Caco-2 (cell line): ENCODE results near the gene HSD17B8. TPM values are rescaled to one million over a fixed set of nuclear protein-coding genes. Genes with fewer than 3 reads are reported as not detected.

Source experiments
- BruUV-seq: library from RNA; stranded (reverse); fragments of 400-500 nt; replicated peaks from 2 replicates; lab custom pipeline; 2021; lab: Mats Ljungman, UMichigan
- CTCF ChIA-PET: fragments of 300-600 bp; sonication (Branson Sonifier 250); formaldehyde crosslinking; loops from one replicate; lab custom pipeline; 2022; ENCODE audit warnings: antibody characterized with exemption; lab: Charles Lee
- POLR2A ChIA-PET: fragments of 300-600 bp; sonication (Branson Sonifier 250); formaldehyde crosslinking; loops from one replicate; lab custom pipeline; 2022; ENCODE audit warnings: antibody characterized with exemption; lab: Charles Lee
- DNase-seq, 2 experiments: peaks; one replicate each; pipeline versions ENCODE4 v3.0.0 to v3.0.0-alpha.2; 2020 to 2022
- H3K27me3 ChIP-seq: replicated peaks from 2 replicates; pipeline ENCODE4 v1.6.0; 2011; ENCODE audit warnings: low read length; ENCODE audit not compliant: control insufficient read depth, insufficient read depth
- H3K36me3 ChIP-seq: 2 replicates; pipeline ENCODE4 v1.5.1; 2011; ENCODE audit warnings: low read length; ENCODE audit not compliant: control insufficient read depth, insufficient read depth
- H3K4me1 ChIP-seq: fragments of 250-450 bp; sonication (Bioruptor Pico); 2 replicates; pipeline ENCODE4 v1.5.1; 2020; ENCODE audit warnings: mild to moderate bottlenecking
- H3K4me3 ChIP-seq: 2 replicates; pipeline ENCODE4 v1.5.1; 2011; ENCODE audit warnings: low read depth, mild to moderate bottlenecking, control low read depth, low read length
- H3K9me3 ChIP-seq: fragments of 250-450 bp; sonication (Bioruptor Pico); 2 replicates; pipeline ENCODE4 v1.5.1; 2020; ENCODE audit warnings: mild to moderate bottlenecking, moderate library complexity
- H3K27ac Mint-ChIP-seq: one replicate; pipeline ENCODE4 v1.8.0; 2022; ENCODE audit warnings: mixed read lengths; ENCODE audit not compliant: unreplicated experiment
- H3K27me3 Mint-ChIP-seq: one replicate; pipeline ENCODE4 v1.8.0; 2022; ENCODE audit warnings: mixed read lengths; ENCODE audit not compliant: insufficient read depth, unreplicated experiment
- H3K36me3 Mint-ChIP-seq: one replicate; pipeline ENCODE4 v1.8.0; 2022; ENCODE audit warnings: mild to moderate bottlenecking, mixed read lengths; ENCODE audit not compliant: insufficient read depth, unreplicated experiment
- H3K4me1 Mint-ChIP-seq: one replicate; pipeline ENCODE4 v1.8.0; 2022; ENCODE audit warnings: low read depth, mixed read lengths; ENCODE audit not compliant: unreplicated experiment
- H3K4me3 Mint-ChIP-seq: one replicate; pipeline ENCODE4 v1.8.0; 2022; ENCODE audit warnings: mild to moderate bottlenecking, moderate library complexity, mixed read lengths; ENCODE audit not compliant: unreplicated experiment
- H3K9me3 Mint-ChIP-seq: one replicate; pipeline ENCODE4 v1.8.0; 2022; ENCODE audit warnings: mixed read lengths; ENCODE audit not compliant: unreplicated experiment
- CTCF ChIP-seq, 2 experiments: fragments of 200-600 bp in 1 of 2; IDR thresholded peaks; 1 replicate in 1 of 2; 2 replicates in 1 of 2; pipeline versions ENCODE4 v1.5.1 to v1.8.0; 2011 to 2022; ENCODE audit warnings: antibody characterized with exemption in 1 of 2, control low read depth in 1 of 2, inconsistent platforms in 1 of 2, low read depth in 1 of 2, low read length in 1 of 2, mild to moderate bottlenecking in 1 of 2, moderate library complexity in 1 of 2; ENCODE audit not compliant: insufficient read depth in 1 of 2, severe bottlenecking in 1 of 2, unreplicated experiment in 1 of 2
- intact Hi-C: fragments of 100-400 bp; cut with micrococcal nuclease; formaldehyde crosslinking; loops from one replicate; pipeline ENCODE4 v1.10.0; 2022; ENCODE audit not compliant: unreplicated experiment
- total RNA-seq: library from RNA; stranded (reverse); gene quantifications from 2 replicates; pipeline ENCODE4 v1.2.3, GENCODE V29; 2022

HSD17B8 gene
- total RNA-seq, 1 experiment from 2014 or later = 10.0 TPM

- POLR2A ChIA-PET = no interaction called here
- peaks cover 23% of the 10 kb centered on the region for H3K27me3 Mint-ChIP-seq
Measured at GRCh38 chr6:33236328-33236727, 31.9 kb downstream of the HSD17B8 start.

GRCh38 chr6:33236852-33237251, 32.4 kb downstream of the HSD17B8 start:
- CTCF ChIA-PET = no interaction called here
- Histone ChIP-seq H3K4me3 (no peak overlapping the region), H3K9me3 (no peaks in the 10 kb centered on the region), H3K4me1 (no peaks in the 10 kb centered on the region), H3K36me3 (no peaks in the 10 kb centered on the region), H3K27me3 (no peaks in the 10 kb centered on the region)
- no peaks in the 10 kb centered on the region for H3K36me3 Mint-ChIP-seq
- H3K9me3 Mint-ChIP-seq = no peaks in the 10 kb centered on the region
- H3K4me3 Mint-ChIP-seq = no peak overlapping the region
- intact Hi-C loops = no loop called here
- no peaks in the 10 kb centered on the region for H3K4me1 Mint-ChIP-seq
- no peak overlapping the region for H3K27ac Mint-ChIP-seq
- POLR2A ChIA-PET = no interaction called here
- peaks cover 23% of the 10 kb centered on the region for H3K27me3 Mint-ChIP-seq
- no TSS peak for BruUV-seq
- DNase-seq = no peak
- TF ChIP-seq CTCF (IDR thresholded peaks at IDR 0.05; ENCODE audit: insufficient read depth in 1 of 2, low read depth in 1 of 2, low read length in 1 of 2, severe bottlenecking in 1 of 2, unreplicated experiment in 1 of 2) = no peak

More at GRCh38 chr6:33236328-33236727, 31.9 kb downstream of the HSD17B8 start:
- BruUV-seq = no TSS peak
- no peaks in the 10 kb centered on the region for H3K9me3 ChIP-seq
- no peak overlapping the region for H3K4me3 ChIP-seq
- H3K4me1 ChIP-seq = no peaks in the 10 kb centered on the region
- no peak overlapping the region for H3K4me3 Mint-ChIP-seq
- DNase-seq = no peak
- H3K9me3 Mint-ChIP-seq = no peaks in the 10 kb centered on the region
- H3K36me3 Mint-ChIP-seq = no peaks in the 10 kb centered on the region
- CTCF ChIA-PET = interaction anchor here (0.7 kb wide), 1 partner anchor 77 kb away, joined by 5 read pairs; no protein-coding TSS in a partner anchor
- no peaks in the 10 kb centered on the region for H3K4me1 Mint-ChIP-seq
- H3K36me3 ChIP-seq = no peaks in the 10 kb centered on the region
- no peak for TF ChIP-seq CTCF (IDR thresholded peaks at IDR 0.05; ENCODE audit: insufficient read depth in 1 of 2, low read depth in 1 of 2, low read length in 1 of 2, severe bottlenecking in 1 of 2, unreplicated experiment in 1 of 2)
- H3K27ac Mint-ChIP-seq = no peak overlapping the region
- no peaks in the 10 kb centered on the region for H3K27me3 ChIP-seq
- intact Hi-C loops = no loop called here

- no peaks in the 10 kb centered on the region for H3K27me3 ChIP-seq
- no peaks in the 10 kb centered on the region for H3K36me3 Mint-ChIP-seq
- BruUV-seq = no TSS peak
- intact Hi-C loops = no loop called here
- POLR2A ChIA-PET = no interaction called here
- no peak for DNase-seq
- no peaks in the 10 kb centered on the region for H3K9me3 Mint-ChIP-seq
- no peak overlapping the region for H3K4me3 Mint-ChIP-seq
- CTCF ChIA-PET = no interaction called here
- TF ChIP-seq CTCF (IDR thresholded peaks at IDR 0.05; ENCODE audit: insufficient read depth in 1 of 2, low read depth in 1 of 2, low read length in 1 of 2, severe bottlenecking in 1 of 2, unreplicated experiment in 1 of 2) = no peak
- H3K36me3 ChIP-seq = no peaks in the 10 kb centered on the region
- H3K27ac Mint-ChIP-seq = no peak overlapping the region
- H3K9me3 ChIP-seq = no peaks in the 10 kb centered on the region
- H3K4me1 Mint-ChIP-seq = no peaks in the 10 kb centered on the region
- no peak overlapping the region for H3K4me3 ChIP-seq
- peaks cover 22% of the 10 kb centered on the region for H3K27me3 Mint-ChIP-seq
- no peaks in the 10 kb centered on the region for H3K4me1 ChIP-seq
Measured at GRCh38 chr6:33237741-33238140, 33.3 kb downstream of the HSD17B8 start.
